LNCaP clone FGC (cell line): ENCODE results near the gene FGF7.

Experiments
- DNase-seq: peaks from one replicate; pipeline ENCODE4 v3.0.0-alpha.2; 2011; ENCODE audit warnings: low read depth
- H3K4me3 ChIP-seq: 2 replicates; pipeline ENCODE4 v1.5.1; 2011; ENCODE audit warnings: mild to moderate bottlenecking, low read depth, low read length, control low read depth
- TF ChIP-seq, protein P1 (sequence below): IDR thresholded peaks from 2 replicates; pipeline ENCODE4 v1.5.1; 2012; ENCODE audit warnings: mild to moderate bottlenecking; ENCODE audit not compliant: control insufficient read depth, insufficient read depth; ENCODE audit errors: extremely low read depth

Gene FGF7

DNA sequence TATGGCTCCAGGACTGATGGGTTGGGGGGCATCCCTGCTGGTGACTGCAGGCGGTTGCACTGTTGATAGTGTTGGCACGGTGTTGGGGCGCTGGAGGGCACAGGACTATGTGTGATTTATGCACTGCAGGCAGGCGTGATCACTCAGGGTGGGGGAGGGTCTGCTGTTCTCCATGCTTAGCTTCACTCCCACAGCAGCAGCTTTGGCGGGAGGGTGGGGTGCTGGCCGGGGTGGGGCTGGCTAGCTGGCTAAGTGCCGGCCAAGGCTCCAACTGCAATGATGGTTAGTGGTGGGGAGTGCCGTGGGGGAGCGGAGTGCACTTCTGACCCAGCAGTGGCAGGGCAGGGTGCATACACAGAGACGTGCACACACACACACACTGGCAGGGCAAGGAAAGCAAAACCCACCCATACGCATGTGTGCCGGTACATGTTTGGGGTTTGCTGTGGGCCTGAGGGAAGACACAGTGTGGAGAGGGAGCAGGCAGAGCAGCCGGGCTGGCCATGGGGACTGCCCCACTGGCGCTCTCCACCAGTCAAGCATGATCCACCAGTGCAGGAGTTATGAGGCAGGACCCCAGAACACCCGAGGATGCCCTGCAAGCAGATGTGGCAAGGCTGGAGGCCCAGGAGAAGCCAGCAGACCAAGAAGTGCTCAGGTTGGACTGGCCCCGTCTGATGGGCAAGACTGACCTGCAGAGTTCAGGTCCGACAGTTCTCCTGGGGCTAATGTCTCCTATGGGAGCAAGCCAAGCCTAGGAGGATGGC, 16.5 kb upstream of the FGF7 start:
- DNase-seq: no peak
- TF ChIP-seq, protein P1, sequence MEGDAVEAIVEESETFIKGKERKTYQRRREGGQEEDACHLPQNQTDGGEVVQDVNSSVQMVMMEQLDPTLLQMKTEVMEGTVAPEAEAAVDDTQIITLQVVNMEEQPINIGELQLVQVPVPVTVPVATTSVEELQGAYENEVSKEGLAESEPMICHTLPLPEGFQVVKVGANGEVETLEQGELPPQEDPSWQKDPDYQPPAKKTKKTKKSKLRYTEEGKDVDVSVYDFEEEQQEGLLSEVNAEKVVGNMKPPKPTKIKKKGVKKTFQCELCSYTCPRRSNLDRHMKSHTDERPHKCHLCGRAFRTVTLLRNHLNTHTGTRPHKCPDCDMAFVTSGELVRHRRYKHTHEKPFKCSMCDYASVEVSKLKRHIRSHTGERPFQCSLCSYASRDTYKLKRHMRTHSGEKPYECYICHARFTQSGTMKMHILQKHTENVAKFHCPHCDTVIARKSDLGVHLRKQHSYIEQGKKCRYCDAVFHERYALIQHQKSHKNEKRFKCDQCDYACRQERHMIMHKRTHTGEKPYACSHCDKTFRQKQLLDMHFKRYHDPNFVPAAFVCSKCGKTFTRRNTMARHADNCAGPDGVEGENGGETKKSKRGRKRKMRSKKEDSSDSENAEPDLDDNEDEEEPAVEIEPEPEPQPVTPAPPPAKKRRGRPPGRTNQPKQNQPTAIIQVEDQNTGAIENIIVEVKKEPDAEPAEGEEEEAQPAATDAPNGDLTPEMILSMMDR: no peak
- H3K4me3 ChIP-seq: no peak overlapping the region

DNA sequence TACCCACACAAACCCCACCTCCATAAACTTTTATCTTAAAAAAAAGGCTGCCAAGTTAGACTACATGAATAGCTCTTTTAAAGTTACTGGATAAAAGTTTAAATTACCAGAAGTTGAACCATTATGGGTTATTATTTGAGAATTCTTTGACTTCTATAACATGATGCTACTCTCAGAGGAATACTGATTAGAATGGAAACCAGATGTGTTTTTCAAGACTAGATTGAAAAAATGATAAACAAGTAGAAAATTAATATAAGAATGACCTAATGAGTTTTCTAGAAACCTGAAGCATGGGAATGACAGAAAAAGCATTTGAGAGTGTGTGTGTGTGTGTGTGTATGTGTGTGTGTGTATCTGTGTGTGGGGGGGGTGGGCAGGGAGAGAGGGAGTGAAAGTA, 12.4 kb upstream of the FGF7 start:
- DNase-seq: no peak
- TF ChIP-seq, protein P1: no peak
- no peak overlapping the region for H3K4me3 ChIP-seq

DNA sequence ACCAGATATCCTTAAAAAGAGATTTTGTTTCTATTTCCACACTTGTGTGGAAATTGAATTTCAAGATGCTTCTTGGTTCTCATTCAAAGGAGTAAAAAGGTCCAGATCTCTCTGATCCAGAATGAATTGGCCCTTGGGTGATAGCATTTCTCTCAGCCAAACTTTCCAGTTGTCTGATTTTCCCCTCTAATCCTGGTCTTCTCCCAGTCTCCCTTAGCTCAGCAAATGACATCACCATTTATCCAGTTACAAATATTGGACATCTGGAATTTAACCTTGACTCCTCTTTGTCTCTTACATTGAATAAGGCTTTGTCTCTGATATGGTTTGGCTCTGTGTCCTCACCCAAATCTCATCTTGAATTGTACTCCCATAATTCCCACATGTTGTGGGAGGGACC, 10.2 kb upstream of the FGF7 start:
- no peak for DNase-seq
- TF ChIP-seq, protein P1: no peak
- no peak overlapping the region for H3K4me3 ChIP-seq

DNA sequence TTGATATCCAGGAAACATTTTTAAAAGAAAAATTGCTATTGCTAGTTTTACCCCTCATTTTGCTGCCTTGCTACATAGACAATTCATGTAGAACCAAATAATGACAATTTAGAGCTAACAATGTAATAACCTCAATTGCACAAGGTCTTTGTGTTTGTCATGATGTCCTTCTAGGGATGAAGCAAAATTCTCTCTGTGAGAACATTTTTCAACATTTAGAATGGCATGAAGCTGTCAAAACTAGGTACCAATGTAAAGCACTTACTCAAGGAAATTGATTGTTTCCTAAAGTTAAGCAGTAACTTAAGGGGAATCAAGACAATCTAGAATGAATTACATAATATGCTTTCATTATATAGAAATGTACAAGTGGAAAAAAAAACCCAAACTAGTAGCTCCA, 7.9 kb upstream of the FGF7 start:
- TF ChIP-seq, protein P1: no peak
- DNase-seq: no peak
- H3K4me3 ChIP-seq: no peak overlapping the region

DNA sequence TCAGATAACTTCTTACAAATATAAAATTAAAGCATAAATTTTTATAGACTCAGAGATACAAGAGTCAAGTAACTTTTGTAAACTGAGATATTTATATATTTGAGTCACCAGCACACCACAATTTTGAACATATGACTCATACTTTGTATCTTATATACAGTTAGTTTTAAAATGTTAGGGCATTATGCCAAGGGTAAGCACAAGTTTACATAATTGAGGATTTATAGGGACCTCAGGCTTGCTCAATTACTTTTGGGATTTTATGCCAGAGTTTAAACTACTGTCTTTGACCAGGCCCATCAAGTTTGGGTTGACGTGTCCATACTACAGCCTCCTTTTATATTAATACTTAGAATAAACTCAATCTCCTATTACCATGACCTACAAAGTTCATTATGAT, 7.4 kb upstream of the FGF7 start:
- no peak overlapping the region for H3K4me3 ChIP-seq
- DNase-seq: peak; percentile 15
- TF ChIP-seq, protein P1: no peak

DNA sequence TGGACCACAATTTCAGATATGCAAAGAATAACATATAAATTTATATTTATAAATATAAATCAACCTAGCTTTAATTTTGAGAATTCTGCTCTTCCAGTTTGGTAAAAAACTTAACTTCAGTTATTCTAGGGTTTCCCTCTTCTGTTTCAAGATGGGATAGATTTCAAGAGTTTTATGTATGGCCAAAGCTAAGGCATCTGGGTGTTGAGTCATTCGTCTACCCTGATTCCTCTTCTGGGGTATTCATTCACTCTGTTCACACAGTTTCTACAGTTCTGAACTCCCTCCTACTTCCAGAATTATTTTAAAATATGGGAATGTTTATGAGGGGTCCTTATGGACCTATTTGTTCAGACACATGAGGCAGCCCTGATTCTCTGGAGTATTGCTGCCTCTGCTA, 4.2 kb upstream of the FGF7 start:
- DNase-seq: no peak
- no peak overlapping the region for H3K4me3 ChIP-seq
- TF ChIP-seq, protein P1: no peak

DNA sequence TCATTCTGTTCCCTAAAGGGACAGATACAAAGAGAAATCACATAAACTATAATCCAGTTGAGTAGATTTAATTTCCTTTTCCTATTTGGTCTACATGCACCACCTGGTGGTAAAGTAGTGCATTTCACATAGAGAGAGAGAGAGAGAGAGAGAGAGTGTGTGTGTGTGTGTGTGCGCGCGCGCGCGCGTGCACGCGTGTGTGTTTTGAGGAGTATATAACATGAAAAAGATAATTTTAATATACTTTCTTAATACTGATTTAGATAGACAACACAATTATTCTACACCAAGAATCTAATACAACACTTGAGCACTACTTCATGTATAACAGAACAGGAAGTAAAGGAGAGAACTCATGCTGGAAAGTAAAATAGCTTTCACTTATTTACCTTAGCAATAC, 1.1 kb upstream of the FGF7 start:
- H3K4me3 ChIP-seq: no peak overlapping the region
- peak; percentile 32 for DNase-seq

More for the DNA sequence above, 1.1 kb upstream of the FGF7 start:
- TF ChIP-seq, protein P1: peak; percentile 59
